H9 (cell line): ENCODE measurements around the gene RPL22. TPM values are rescaled to one million over a fixed set of nuclear protein-coding genes. Genes with fewer than 3 reads are reported as not detected.

Experiments used
- DNase-seq: peaks from one replicate; pipeline ENCODE4 v3.0.0-alpha.2; 2017
- H2AFZ ChIP-seq: one replicate; pipeline ENCODE4 v1.6.1; 2013; ENCODE audit warnings: mild to moderate bottlenecking, low read length, control low read depth, moderate library complexity
- H2AK5ac ChIP-seq: 2 replicates; pipeline ENCODE4 v1.6.1; 2013; ENCODE audit warnings: low read length, control low read depth, mixed read lengths; ENCODE audit not compliant: insufficient read length
- H2BK120ac ChIP-seq: one replicate; pipeline ENCODE4 v1.6.1; 2013; ENCODE audit warnings: low read depth, mild to moderate bottlenecking, low read length, control low read depth, inconsistent platforms; ENCODE audit not compliant: poor library complexity, severe bottlenecking
- H2BK12ac ChIP-seq: 2 replicates; pipeline ENCODE4 v1.6.1; 2013; ENCODE audit warnings: low read length, control low read depth, mixed read lengths, low read depth; ENCODE audit not compliant: insufficient read length
- H2BK15ac ChIP-seq: 2 replicates; pipeline ENCODE4 v1.6.1; 2013; ENCODE audit warnings: low read depth, low read length, control low read depth
- H2BK20ac ChIP-seq: one replicate; pipeline ENCODE4 v1.6.1; 2013; ENCODE audit warnings: low read depth, mild to moderate bottlenecking, low read length, control low read depth, inconsistent platforms; ENCODE audit not compliant: poor library complexity, severe bottlenecking
- H2BK5ac ChIP-seq: 2 replicates; pipeline ENCODE4 v1.6.1; 2013; ENCODE audit warnings: low read length, control low read depth, mixed read lengths; ENCODE audit not compliant: insufficient read length
- H3K14ac ChIP-seq: 2 replicates; pipeline ENCODE4 v1.6.1; 2013; ENCODE audit warnings: low read length, control low read depth; ENCODE audit not compliant: insufficient read depth
- H3K18ac ChIP-seq: 2 replicates; pipeline ENCODE4 v1.6.1; 2013; ENCODE audit warnings: low read depth, mild to moderate bottlenecking, mixed read lengths, low read length, control low read depth; ENCODE audit not compliant: insufficient read length
- H3K23ac ChIP-seq: 2 replicates; pipeline ENCODE4 v1.6.1; 2013; ENCODE audit warnings: low read length, control low read depth, mixed read lengths, low read depth; ENCODE audit not compliant: insufficient read length
- H3K23me2 ChIP-seq: 2 replicates; pipeline ENCODE4 v1.6.1; 2013; ENCODE audit warnings: low read depth, mild to moderate bottlenecking, mixed read lengths, low read length, control low read depth; ENCODE audit not compliant: insufficient read length, poor library complexity, severe bottlenecking
- H3K27ac ChIP-seq: 2 replicates; pipeline ENCODE4 v1.5.1; 2013; ENCODE audit warnings: low read length, control low read depth, mixed read lengths, low read depth; ENCODE audit not compliant: insufficient read length
- H3K27me3 ChIP-seq: 2 replicates; pipeline ENCODE4 v1.6.1; 2013; ENCODE audit warnings: low read length, control low read depth, inconsistent platforms; ENCODE audit not compliant: insufficient read depth
- H3K4ac ChIP-seq: 2 replicates; pipeline ENCODE4 v1.6.1; 2013; ENCODE audit warnings: low read depth, mild to moderate bottlenecking, control low read depth, inconsistent platforms, low read length, moderate library complexity
- H3K4me1 ChIP-seq: 2 replicates; pipeline ENCODE4 v1.6.1; 2013; ENCODE audit warnings: low read length, control low read depth, inconsistent platforms; ENCODE audit not compliant: insufficient read depth
- H3K4me2 ChIP-seq: 2 replicates; pipeline ENCODE4 v1.6.1; 2013; ENCODE audit warnings: low read length, control low read depth, mixed read lengths; ENCODE audit not compliant: insufficient read length, insufficient read depth
- H3K56ac ChIP-seq: 2 replicates; pipeline ENCODE4 v1.6.1; 2013; ENCODE audit warnings: low read depth, mild to moderate bottlenecking, mixed read lengths, low read length, control low read depth; ENCODE audit not compliant: insufficient read length
- H3K79me1 ChIP-seq: 2 replicates; pipeline ENCODE4 v1.6.1; 2013; ENCODE audit warnings: low read depth, mild to moderate bottlenecking, moderate library complexity, low read length, control low read depth, inconsistent platforms; ENCODE audit not compliant: insufficient read depth, poor library complexity, severe bottlenecking
- H3K79me2 ChIP-seq: 2 replicates; pipeline ENCODE4 v1.6.1; 2013; ENCODE audit warnings: low read length, control low read depth, inconsistent platforms; ENCODE audit not compliant: insufficient read depth
- H3K9ac ChIP-seq: 2 replicates; pipeline ENCODE4 v1.6.1; 2013; ENCODE audit warnings: low read length, control low read depth, mixed read lengths; ENCODE audit not compliant: insufficient read length; ENCODE audit errors: extremely low read depth
- H3K9me3 ChIP-seq: one replicate; pipeline ENCODE4 v1.6.1; 2013; ENCODE audit warnings: low read depth, low read length, inconsistent platforms; ENCODE audit not compliant: control insufficient read depth
- H3T11ph ChIP-seq: one replicate; pipeline ENCODE4 v1.6.1; 2013; ENCODE audit warnings: mild to moderate bottlenecking, low read length, control low read depth, inconsistent platforms
- H4K20me1 ChIP-seq: one replicate; pipeline ENCODE4 v1.6.1; 2013; ENCODE audit not compliant: control insufficient read depth, insufficient read length, insufficient read depth
- H4K5ac ChIP-seq: 2 replicates; pipeline ENCODE4 v1.6.1; 2013; ENCODE audit warnings: low read depth, mild to moderate bottlenecking, mixed read lengths, low read length, control low read depth; ENCODE audit not compliant: insufficient read length
- H4K8ac ChIP-seq: replicated peaks from 2 replicates; pipeline ENCODE4 v1.6.1; 2013; ENCODE audit warnings: low read length, control low read depth, mixed read lengths, low read depth; ENCODE audit not compliant: insufficient read length
- H4K91ac ChIP-seq: 2 replicates; pipeline ENCODE4 v1.6.1; 2013; ENCODE audit warnings: low read depth, mild to moderate bottlenecking, moderate library complexity, mixed read lengths, low read length, control low read depth; ENCODE audit not compliant: insufficient read length
- H3K27ac Mint-ChIP-seq, 3 experiments: 2 replicates in 2 of 3; 3 replicates in 1 of 3; pipeline ENCODE4 v1.8.0; 2020 to 2021; ENCODE audit warnings: mixed read lengths in 3 of 3, mild to moderate bottlenecking in 1 of 3, moderate library complexity in 1 of 3
- H3K27me3 Mint-ChIP-seq: 2 replicates; pipeline ENCODE4 v1.8.0; 2021; ENCODE audit warnings: low read depth, mild to moderate bottlenecking, moderate library complexity, mixed read lengths
- H3K36me3 Mint-ChIP-seq, 3 experiments: 2 replicates in 2 of 3; 3 replicates in 1 of 3; pipeline ENCODE4 v1.8.0; 2020 to 2021; ENCODE audit warnings: low read depth in 3 of 3, mixed read lengths in 3 of 3; ENCODE audit not compliant: insufficient read depth in 1 of 3
- H3K4me1 Mint-ChIP-seq, 2 experiments: 2 replicates each; pipeline ENCODE4 v1.8.0; 2020; ENCODE audit warnings: mixed read lengths in 2 of 2
- H3K4me3 Mint-ChIP-seq, 2 experiments: 2 replicates in 1 of 2; 3 replicates in 1 of 2; pipeline ENCODE4 v1.8.0; 2020 to 2021; ENCODE audit warnings: mild to moderate bottlenecking in 2 of 2, mixed read lengths in 2 of 2, moderate library complexity in 1 of 2
- H3K9me3 Mint-ChIP-seq, 2 experiments: 2 replicates in 1 of 2; 3 replicates in 1 of 2; pipeline ENCODE4 v1.8.0; 2020; ENCODE audit warnings: mild to moderate bottlenecking in 2 of 2, mixed read lengths in 2 of 2, moderate library complexity in 1 of 2
- WGBS: extraction: QIAGEN DNeasy Blood & Tissue Kit; methylation state at CpG from one replicate; pipeline ENCODE4 v1.1.7; 2013; ENCODE audit warnings: missing lambda C conversion rate, low lambda C conversion rate, mixed read lengths; ENCODE audit not compliant: insufficient read length; ENCODE audit errors: extremely low coverage; 5-methylcytosine and 5-hydroxymethylcytosine counted together
- total RNA-seq: library from RNA; stranded (reverse); gene quantifications from 2 replicates; pipeline ENCODE4 v1.2.1, GENCODE V29; 2021
- TF ChIP-seq, protein P1 (sequence below): fragments of 200-600 bp; sonication (generic); conservative IDR thresholded peaks from 3 replicates; pipeline ENCODE4 v1.8.0; 2021; ENCODE audit warnings: antibody characterized with exemption, mild to moderate bottlenecking

RPL22 gene
- total RNA-seq, 1 experiment from 2014 or later = 582 TPM

DNA sequence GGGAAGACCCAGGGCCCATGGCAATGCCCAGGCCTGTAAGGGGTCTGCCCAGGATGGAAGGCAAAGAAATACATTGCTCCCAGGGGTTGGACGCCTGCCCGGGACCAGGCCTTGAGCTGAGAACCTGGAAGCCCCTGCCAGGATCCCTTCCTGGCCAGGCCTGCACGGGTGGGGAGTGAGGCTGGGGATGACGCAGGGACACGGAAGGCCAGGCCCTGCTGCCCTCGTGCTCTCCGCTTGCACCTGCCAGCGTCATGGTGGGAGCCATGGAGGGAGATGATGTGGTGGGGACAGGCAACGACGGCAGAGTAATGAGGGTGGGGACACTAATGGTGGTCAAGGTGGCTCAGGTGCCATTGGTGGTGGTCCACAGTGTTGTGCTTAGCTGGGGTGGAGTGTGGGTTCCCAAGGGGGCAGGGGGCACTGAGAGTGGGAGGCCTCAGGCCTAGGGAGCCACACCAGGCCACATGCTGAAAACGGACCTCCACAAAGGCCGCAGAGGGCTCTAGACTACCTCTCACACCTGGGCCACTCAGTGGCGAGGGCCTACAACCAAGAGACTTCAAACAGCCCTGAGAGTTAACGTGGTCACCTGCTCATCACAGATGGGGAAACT lies 48.9 kb upstream of the RPL22 start:
- no peak overlapping the region for H3T11ph ChIP-seq
- H4K91ac ChIP-seq = no peak overlapping the region
- no peak overlapping the region for H3K23ac ChIP-seq
- H2AK5ac ChIP-seq = no peak overlapping the region
- H2BK120ac ChIP-seq = no peak overlapping the region
- H3K27ac ChIP-seq = no peak overlapping the region
- peaks cover under 1% of the 10 kb centered on the region; the same call in 1 of the 2 replicates for H3K4me1 ChIP-seq
- peak overlapping the region; percentile 4 to 58; a peak in 4 of 5 replicates for H3K4me3 Mint-ChIP-seq
- H4K20me1 ChIP-seq = no peaks in the 10 kb centered on the region
- no peak overlapping the region for H2BK20ac ChIP-seq
- H2BK5ac ChIP-seq = no peak overlapping the region
- no peak overlapping the region for H3K14ac ChIP-seq
- no peak for DNase-seq
- H3K27me3 ChIP-seq = peaks cover 18% of the 10 kb centered on the region; the same call in 1 of the 2 replicates
- no peaks in the 10 kb centered on the region for H3K9me3 Mint-ChIP-seq
- H3K36me3 Mint-ChIP-seq = peaks cover 0 to 2% (median 0%) of the 10 kb centered on the region in 3 experiments; a peak in 1 of 7 replicates
- H3K27ac Mint-ChIP-seq = no peak overlapping the region
- no peak overlapping the region for H4K8ac ChIP-seq
- WGBS = no CpG with 5 or more reads among the region's 14 CpGs
- H3K4ac ChIP-seq = no peak overlapping the region
- no peaks in the 10 kb centered on the region for H3K9me3 ChIP-seq
- H2AFZ ChIP-seq = no peak overlapping the region
- H3K79me1 ChIP-seq = no peaks in the 10 kb centered on the region
- peaks cover 23 to 24% of the 10 kb centered on the region in 2 experiments for H3K4me1 Mint-ChIP-seq
- H2BK15ac ChIP-seq = no peak overlapping the region
- H3K9ac ChIP-seq = no peak overlapping the region
- peak overlapping the region; percentile 28 for H3K4me2 ChIP-seq
- TF ChIP-seq, protein P1, sequence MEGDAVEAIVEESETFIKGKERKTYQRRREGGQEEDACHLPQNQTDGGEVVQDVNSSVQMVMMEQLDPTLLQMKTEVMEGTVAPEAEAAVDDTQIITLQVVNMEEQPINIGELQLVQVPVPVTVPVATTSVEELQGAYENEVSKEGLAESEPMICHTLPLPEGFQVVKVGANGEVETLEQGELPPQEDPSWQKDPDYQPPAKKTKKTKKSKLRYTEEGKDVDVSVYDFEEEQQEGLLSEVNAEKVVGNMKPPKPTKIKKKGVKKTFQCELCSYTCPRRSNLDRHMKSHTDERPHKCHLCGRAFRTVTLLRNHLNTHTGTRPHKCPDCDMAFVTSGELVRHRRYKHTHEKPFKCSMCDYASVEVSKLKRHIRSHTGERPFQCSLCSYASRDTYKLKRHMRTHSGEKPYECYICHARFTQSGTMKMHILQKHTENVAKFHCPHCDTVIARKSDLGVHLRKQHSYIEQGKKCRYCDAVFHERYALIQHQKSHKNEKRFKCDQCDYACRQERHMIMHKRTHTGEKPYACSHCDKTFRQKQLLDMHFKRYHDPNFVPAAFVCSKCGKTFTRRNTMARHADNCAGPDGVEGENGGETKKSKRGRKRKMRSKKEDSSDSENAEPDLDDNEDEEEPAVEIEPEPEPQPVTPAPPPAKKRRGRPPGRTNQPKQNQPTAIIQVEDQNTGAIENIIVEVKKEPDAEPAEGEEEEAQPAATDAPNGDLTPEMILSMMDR = no peak
- H4K5ac ChIP-seq = no peak overlapping the region
- no peak overlapping the region for H3K56ac ChIP-seq
- no peaks in the 10 kb centered on the region for H3K79me2 ChIP-seq
- no peak overlapping the region for H2BK12ac ChIP-seq
- peaks cover 62% of the 10 kb centered on the region for H3K27me3 Mint-ChIP-seq
- peaks cover 17% of the 10 kb centered on the region for H3K23me2 ChIP-seq
- no peak overlapping the region for H3K18ac ChIP-seq
